AG08395 (cell line): Measurements from ENCODE around the gene OR5D16.
"Not testable (repeated sequence)": the region's sequence is repeated elsewhere in the genome, so short reads cannot be mapped to it uniquely, and the experiment has no call there.

ENCODE experiments used
- DNase-seq: peaks from one replicate; pipeline ENCODE4 v3.0.0; 2012; ENCODE audit warnings: mixed read lengths, low spot score

The OR5D16 gene

DNA sequence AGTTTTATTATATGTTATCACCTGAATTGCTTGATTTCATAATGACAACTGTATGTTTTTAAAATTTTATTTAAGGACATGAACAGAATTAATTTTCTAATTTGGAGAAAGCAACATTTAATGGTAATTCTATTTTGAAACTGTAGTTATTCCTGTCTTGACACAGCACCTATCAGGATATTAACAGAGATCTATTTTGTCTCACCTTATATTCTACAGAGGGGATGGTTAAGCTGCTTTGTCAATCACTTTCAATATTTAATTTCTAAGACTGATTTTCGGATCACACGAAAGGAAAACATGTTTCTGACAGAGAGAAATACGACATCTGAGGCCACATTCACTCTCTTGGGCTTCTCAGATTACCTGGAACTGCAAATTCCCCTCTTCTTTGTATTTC lies at the start of gene OR5D16:
Gene OR5D16, plus strand, starts transcription at position 301 of the 400 bp plus-strand sequence. Its CDS starts 0 bp downstream, at position 301.
- DNase-seq, result no peak

GRCh38 chr11:55791606-55792005 lies 46.9 kb upstream of the OR5D16 start:
- no peak for DNase-seq

DNA sequence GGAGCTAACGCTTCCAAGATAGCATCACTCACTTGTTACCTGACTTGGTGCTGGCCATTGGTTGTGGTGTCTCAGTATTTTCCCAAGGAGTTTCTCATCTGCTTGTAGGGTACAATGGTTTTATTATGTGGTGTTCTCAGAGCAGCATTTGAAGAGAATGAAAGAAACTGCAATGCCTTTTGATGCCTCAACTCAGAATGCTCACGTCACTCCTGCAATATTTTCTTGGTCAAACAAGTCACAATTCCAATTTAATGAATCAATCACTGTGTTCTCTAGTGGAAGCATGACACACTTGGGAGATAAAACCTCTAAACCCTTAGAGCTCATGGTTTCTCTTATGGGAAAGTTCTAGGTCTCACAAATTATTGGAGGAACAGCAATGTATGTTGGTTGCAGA lies 45.2 kb upstream of the OR5D16 start:
- DNase-seq, result no peak

DNA sequence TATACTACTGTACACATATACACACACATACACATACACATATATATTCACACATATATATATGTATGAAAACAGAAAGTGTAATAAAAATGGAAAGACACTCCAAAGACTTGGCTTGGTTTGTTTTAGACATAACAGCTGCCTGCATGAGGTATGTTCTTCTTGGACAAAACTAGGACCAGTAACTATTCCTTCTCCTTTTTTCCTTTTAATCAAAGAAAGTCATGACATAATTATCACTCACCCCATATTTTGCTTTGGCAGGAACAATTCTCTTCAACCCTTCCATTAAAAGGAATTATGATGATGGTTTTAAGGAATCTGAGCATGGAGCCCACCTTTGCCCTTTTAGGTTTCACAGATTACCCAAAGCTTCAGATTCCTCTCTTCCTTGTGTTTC lies 43.3 kb upstream of the OR5D16 start, which contains the start of gene OR5D14:
Gene OR5D14, plus strand, starts transcription at position 301 of the 400 bp plus-strand sequence. Its CDS starts 0 bp downstream, at position 301.
- no peak for DNase-seq

DNA sequence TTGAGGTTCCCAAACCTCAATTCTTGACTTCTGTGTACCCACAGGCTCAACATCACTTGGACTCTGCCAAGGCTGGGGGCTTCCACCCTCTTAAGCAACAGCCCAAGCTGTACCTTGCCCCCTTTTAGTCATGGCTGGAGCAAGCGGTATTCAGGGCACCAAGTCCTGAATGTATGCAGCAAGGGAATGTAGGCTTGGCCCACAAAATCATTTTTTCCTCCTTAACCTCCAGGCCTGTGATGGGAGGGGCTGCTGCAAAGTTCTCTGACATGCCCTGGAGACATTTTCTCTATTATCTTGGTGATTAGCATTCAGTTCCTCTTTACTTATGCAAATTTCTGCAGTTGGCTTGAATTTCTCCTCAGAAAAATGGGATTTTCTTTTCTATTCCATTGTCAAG lies 32.3 kb upstream of the OR5D16 start:
- no peak for DNase-seq

DNA sequence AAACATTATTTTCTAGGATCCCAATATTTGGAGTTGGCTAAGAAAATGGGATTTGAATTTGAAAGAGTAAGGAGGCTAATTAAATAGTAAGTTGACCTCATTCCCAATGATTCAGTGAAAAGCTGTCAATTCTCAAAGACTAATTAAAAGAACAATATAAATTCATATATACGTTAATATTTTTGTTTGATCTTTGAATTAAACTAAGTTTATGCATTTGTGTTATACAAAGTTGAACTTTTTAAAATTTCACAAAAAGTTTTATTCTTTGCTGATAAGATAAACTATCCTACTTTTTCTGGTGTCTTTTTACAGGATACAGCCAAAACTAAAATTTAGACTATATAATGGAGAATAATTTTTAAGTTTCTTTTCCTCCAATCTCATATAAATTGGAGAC lies 27.5 kb upstream of the OR5D16 start, which contains the start of gene OR5L1:
Gene OR5L1, plus strand, starts transcription at position 301 of the 400 bp plus-strand sequence. CDS start 100 bp downstream, outside the sequence.
- no peak for DNase-seq

- no peak for DNase-seq
These were observed 19.2 kb upstream of the OR5D16 start, which contains the start of gene OR5D18 for GRCh38 chr11:55819330-55819729. Gene OR5D18 (plus strand): TSS chr11:55819630. CDS start chr11:55819630, 0 bp downstream.

DNA sequence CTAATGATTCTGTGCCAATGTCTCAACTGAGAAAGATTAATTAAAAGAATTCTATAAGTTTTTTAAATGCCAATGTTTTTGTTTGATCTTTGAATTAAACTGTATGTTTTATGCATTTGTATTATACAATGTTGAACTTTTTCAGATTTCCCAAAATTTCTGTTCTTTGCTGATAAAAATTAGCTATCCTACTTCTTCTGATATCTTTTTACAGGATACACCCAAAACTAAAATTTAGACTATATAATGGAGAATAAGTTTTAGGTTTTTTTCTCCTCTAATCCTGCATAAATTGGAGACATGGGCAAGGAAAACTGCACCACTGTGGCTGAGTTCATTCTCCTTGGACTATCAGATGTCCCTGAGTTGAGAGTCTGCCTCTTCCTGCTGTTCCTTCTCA lies 11.6 kb upstream of the OR5D16 start, which contains the start of gene OR5L2:
Gene OR5L2, plus strand, starts transcription at position 301 of the 400 bp plus-strand sequence. Its CDS starts 0 bp downstream, at position 301.
- no peak for DNase-seq

DNA sequence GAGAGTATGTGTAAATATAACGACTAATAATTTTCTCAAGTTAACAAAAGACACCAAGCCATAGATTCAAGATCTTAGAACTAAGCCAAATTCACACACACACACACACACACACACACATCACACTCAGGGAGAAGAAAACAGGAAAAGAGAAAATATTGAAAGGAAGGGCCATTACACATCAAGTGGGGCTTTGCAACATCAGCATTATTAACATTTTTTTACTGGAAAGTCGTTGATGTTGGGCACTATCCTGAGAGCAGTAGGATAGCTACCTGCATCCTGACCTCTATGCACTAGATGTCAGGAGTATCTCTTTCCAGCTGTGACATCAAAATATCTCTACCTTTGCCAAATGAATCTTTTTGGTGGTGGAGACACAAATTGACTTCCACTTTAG lies 8.9 kb downstream of the OR5D16 start:
- DNase-seq, result no peak

- DNase-seq, result no peak
These were observed 10.5 kb downstream of the OR5D16 start for GRCh38 chr11:55849037-55849436.

- DNase-seq, result no peak
These were observed 13.6 kb downstream of the OR5D16 start for GRCh38 chr11:55852141-55852540.

DNA sequence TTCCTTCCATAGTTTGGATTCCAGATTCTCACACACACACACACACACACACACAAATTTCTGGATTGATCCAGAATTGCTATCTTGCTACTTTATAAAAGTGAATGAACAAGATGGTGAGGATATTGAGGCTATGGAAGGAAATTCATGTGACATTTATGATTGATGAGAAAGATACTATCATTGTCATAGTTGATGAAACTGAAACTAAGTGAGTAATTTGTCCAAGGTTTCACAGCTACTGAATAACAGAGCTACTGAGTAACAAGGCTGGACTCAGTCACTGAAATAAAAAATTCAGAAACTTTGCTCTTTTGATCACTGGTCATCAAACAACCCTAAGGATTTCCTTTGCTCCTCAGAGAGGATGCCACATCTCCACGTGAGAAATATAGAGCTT lies 16.2 kb downstream of the OR5D16 start:
- no peak for DNase-seq

DNA sequence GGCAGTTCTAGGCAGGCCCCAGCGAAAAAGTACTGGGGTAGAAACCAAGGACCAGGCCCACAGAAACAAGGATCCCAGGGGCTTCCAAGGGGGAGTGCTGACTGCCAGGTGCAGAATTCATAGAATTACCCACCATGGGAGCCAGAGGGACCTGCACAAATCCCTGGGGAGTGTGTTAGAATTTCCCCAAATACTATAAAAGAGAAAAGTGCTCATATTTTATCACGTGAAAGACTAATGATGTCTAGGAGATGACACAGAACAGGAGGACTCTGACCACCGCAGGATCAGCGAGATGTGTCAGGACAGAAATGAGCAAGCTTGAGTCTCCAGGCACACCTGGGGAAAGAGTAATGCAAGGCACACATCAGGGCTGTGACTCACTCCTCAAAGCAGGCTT lies 28.8 kb downstream of the OR5D16 start:
- not testable (repeated sequence) for DNase-seq

- not testable (repeated sequence) for DNase-seq
These were observed 34.2 kb downstream of the OR5D16 start for GRCh38 chr11:55872731-55873130.

DNA sequence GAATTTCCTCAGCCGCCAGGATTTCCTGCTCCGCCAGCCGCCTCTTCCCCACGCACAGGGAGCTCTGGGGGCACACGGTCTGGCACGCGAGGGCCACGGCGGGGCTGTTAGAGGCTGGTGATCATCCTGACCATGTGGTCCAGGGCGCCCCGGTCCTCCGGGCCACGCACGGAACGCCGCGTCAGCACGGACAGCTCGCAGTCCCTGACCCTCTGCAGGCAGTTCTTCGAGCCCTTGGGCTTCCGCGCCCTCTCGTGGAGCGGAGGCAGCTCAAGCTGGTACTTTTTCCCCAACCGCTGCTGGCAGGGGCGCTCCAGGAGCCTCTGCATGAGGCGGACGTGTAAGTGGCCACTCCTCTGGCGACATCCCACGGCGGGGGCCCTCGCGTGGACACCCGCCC lies 34.6 kb downstream of the OR5D16 start:
- not testable (repeated sequence) for DNase-seq

- DNase-seq, result not testable (repeated sequence)
These were observed 44.4 kb downstream of the OR5D16 start, which contains the start of gene TRIM51 for GRCh38 chr11:55882997-55883396. Gene TRIM51 (plus strand): TSS chr11:55883297. CDS start chr11:55885429, 2,132 bp downstream.

GRCh38 chr11:55884995-55885394 lies 46.4 kb downstream of the OR5D16 start:
- not testable (repeated sequence) for DNase-seq

- DNase-seq, result not testable (repeated sequence)
These were observed 46.9 kb downstream of the OR5D16 start for GRCh38 chr11:55885481-55885880.
